GM12864 (cell line): ENCODE results near the gene AK8.
A peak's percentile ranks its signal among the peaks of the same experiment; 100 is the strongest.

Source experiments
- DNase-seq: peaks from one replicate; pipeline ENCODE4 v3.0.0-alpha.2; 2011; ENCODE audit warnings: low read depth
- H3K4me3 ChIP-seq: 2 replicates; pipeline ENCODE4 v1.5.1; 2011; ENCODE audit warnings: mild to moderate bottlenecking, low read depth, low read length, control low read depth
- TF ChIP-seq, protein P1 (sequence below): IDR thresholded peaks from 2 replicates; pipeline ENCODE4 v1.5.1; 2011; ENCODE audit warnings: low read depth, mild to moderate bottlenecking, moderate library complexity, low read length, control low read depth, inconsistent platforms; ENCODE audit errors: missing control alignments

The AK8 gene

DNA sequence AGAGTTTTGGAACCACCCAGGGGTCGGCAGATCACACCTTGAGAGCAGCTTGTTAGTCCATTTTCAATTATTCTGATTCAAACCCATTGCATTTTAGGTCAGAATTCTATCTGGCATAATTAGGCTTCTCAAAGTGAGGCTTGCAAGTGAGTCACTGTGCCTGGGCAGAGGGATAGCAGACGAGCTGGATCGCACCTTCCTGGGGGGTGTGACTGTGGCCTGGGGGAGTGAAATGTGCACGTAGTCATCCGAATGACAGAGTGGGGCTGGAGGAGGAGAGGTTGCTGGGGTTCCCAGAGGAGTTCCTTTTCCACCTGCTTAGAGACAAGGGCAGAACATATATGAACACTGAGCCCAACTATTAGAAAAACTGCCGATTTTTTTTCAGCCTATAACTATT, 32.3 kb upstream of the AK8 start:
- no peak for DNase-seq
- no peak overlapping the region for H3K4me3 ChIP-seq
- TF ChIP-seq, protein P1, sequence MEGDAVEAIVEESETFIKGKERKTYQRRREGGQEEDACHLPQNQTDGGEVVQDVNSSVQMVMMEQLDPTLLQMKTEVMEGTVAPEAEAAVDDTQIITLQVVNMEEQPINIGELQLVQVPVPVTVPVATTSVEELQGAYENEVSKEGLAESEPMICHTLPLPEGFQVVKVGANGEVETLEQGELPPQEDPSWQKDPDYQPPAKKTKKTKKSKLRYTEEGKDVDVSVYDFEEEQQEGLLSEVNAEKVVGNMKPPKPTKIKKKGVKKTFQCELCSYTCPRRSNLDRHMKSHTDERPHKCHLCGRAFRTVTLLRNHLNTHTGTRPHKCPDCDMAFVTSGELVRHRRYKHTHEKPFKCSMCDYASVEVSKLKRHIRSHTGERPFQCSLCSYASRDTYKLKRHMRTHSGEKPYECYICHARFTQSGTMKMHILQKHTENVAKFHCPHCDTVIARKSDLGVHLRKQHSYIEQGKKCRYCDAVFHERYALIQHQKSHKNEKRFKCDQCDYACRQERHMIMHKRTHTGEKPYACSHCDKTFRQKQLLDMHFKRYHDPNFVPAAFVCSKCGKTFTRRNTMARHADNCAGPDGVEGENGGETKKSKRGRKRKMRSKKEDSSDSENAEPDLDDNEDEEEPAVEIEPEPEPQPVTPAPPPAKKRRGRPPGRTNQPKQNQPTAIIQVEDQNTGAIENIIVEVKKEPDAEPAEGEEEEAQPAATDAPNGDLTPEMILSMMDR, result no peak

DNA sequence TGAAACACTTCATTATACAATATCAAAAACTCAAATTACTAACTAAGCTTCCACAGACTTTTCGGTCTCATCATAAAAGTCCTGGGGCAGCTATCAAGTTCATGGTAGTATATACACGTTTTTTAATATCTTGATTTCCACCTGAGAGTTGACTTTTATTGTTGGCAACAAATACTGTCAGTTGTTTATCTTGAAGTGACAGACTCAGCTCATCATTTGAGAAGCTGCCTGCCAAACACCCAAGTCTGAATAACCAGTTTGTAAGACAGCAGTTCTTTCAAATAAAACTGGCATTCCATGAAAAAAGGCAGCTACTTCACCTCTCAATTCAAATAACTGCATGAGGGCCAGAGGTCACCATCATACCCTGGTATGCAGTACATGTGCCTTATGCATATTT, 31.2 kb upstream of the AK8 start:
- no peak overlapping the region for H3K4me3 ChIP-seq
- TF ChIP-seq, protein P1, result no peak
- no peak for DNase-seq

DNA sequence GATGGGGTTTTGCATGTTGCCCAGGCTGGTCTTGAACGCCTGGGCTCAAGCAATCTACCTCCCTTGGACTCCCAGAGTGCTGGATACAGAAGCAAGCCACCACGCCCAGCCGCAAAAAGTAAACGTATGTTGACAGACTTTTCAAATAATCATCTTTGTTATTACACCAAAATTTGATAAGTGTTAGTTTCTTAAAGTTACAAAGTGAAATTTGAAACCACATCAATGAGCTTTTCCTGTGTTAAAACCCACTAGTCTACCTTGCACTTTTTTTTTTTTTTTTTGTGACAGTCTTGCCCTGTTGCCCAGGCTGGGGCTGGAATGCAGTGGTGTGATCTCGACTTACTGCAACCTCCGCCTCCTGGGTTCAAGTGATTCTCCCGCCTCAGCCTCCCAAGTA, 30.6 kb upstream of the AK8 start:
- H3K4me3 ChIP-seq, result no peak overlapping the region
- no peak for DNase-seq
- TF ChIP-seq, protein P1, result no peak

GRCh38 chr9:132905726-132906125, 27.6 kb upstream of the AK8 start:
- TF ChIP-seq, protein P1, result no peak
- DNase-seq, result no peak
- no peak overlapping the region for H3K4me3 ChIP-seq

- H3K4me3 ChIP-seq, result no peak overlapping the region
- TF ChIP-seq, protein P1, result no peak
- no peak for DNase-seq
Measured at GRCh38 chr9:132903574-132904492, 25.7 kb upstream of the AK8 start.

- TF ChIP-seq, protein P1, result peak; percentile 91
- no peak overlapping the region for H3K4me3 ChIP-seq
- peak; percentile 41 for DNase-seq
Measured at GRCh38 chr9:132901858-132902831, 24.1 kb upstream of the AK8 start.
